Breast epithelium (tissue), 3 donors: Measurements from ENCODE around the gene PNPLA5.

Experiments used
- POLR2AphosphoS5 ChIP-seq, 3 donors: sonication (generic); formaldehyde crosslinking; IDR thresholded peaks; one replicate each; pipeline ENCODE4 v1.6.1; 2017; ENCODE audit warnings: antibody characterized with exemption in 3 of 3
- TF ChIP-seq, protein P1 (sequence below), 3 donors: fragments of 450-650 bp; IDR thresholded peaks; one replicate each; pipeline ENCODE4 v1.5.1; 2016 to 2017; ENCODE audit warnings: antibody characterized with exemption in 3 of 3, mild to moderate bottlenecking in 3 of 3, moderate library complexity in 3 of 3

DNA sequence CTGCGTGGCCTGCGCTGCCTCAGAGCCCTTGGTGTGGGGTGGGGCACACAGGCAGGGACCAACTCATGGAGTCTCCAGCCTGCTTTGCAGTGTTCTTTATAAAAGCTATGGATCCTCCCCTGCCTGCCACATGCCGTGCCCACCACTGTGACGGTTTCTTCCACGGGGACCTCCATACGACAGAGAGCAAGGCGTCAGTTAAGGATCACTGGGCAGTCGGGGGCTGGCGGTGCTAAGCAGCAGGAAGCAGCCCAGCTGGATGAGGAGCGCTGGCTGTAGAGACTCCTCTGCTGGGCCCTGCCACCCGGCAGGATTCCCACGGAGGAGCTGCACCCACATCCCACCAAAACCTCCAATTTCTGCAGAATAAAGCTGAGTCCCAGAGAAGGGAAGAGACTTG is 56.6 kb downstream of the PNPLA5 start:
- TF ChIP-seq, protein P1, sequence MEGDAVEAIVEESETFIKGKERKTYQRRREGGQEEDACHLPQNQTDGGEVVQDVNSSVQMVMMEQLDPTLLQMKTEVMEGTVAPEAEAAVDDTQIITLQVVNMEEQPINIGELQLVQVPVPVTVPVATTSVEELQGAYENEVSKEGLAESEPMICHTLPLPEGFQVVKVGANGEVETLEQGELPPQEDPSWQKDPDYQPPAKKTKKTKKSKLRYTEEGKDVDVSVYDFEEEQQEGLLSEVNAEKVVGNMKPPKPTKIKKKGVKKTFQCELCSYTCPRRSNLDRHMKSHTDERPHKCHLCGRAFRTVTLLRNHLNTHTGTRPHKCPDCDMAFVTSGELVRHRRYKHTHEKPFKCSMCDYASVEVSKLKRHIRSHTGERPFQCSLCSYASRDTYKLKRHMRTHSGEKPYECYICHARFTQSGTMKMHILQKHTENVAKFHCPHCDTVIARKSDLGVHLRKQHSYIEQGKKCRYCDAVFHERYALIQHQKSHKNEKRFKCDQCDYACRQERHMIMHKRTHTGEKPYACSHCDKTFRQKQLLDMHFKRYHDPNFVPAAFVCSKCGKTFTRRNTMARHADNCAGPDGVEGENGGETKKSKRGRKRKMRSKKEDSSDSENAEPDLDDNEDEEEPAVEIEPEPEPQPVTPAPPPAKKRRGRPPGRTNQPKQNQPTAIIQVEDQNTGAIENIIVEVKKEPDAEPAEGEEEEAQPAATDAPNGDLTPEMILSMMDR (IDR thresholded peaks at IDR 0.05) = no peak
- no peak for TF ChIP-seq POLR2AphosphoS5 (IDR thresholded peaks at IDR 0.05)
